Measurements from ENCODE around the gene RAD51B.

RAD51B gene

DNA sequence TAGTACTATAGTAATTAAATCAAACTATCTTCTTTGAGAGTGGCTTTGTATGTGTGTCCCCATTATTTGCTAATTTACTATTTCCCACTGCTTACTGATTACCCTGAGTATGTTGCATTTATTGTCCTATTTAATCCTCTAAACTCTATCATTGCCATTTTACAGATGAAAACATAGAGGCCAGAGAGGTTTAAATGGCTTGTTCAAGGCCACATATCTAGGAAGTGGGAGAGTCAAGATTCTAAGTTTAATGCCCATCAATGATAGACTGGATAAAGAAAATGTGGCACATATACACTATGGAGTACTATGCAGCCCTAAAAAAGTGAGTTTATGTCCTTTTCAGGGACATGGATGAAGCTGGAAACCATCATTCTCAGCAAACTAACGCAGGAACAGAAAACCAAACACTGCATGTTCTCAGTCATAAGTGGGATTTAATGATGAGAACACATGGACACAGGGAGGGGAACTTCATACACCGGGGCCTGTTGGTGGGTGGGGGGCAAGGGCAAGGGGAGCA, 553.6 kb downstream of the RAD51B start:
- Histone ChIP-seq H3K9ac (ENCODE audit: low read length in 5 of 5) (no peak overlapping the region), H3K4me1 (ENCODE audit: control insufficient read depth in 5 of 5, insufficient read depth in 5 of 5, low read length in 5 of 5) (peaks cover 8 to 51% (median 36%) of the 10 kb centered on the region in 5 donors), H3K9me3 (ENCODE audit: control insufficient read depth in 5 of 5, low read length in 5 of 5) (no peaks in the 10 kb centered on the region), H3K4me3 (ENCODE audit: low read depth in 1 of 5, low read length in 5 of 5) (no peak overlapping the region), H3K36me3 (ENCODE audit: control insufficient read depth in 5 of 5, insufficient read depth in 5 of 5, low read length in 5 of 5) (no peaks in the 10 kb centered on the region), H3K27ac (ENCODE audit: low read depth, low read length) (no peak overlapping the region), H3K27me3 (ENCODE audit: control insufficient read depth in 5 of 5, insufficient read depth in 4 of 5, low read length in 5 of 5) (no peaks in the 10 kb centered on the region)

DNA sequence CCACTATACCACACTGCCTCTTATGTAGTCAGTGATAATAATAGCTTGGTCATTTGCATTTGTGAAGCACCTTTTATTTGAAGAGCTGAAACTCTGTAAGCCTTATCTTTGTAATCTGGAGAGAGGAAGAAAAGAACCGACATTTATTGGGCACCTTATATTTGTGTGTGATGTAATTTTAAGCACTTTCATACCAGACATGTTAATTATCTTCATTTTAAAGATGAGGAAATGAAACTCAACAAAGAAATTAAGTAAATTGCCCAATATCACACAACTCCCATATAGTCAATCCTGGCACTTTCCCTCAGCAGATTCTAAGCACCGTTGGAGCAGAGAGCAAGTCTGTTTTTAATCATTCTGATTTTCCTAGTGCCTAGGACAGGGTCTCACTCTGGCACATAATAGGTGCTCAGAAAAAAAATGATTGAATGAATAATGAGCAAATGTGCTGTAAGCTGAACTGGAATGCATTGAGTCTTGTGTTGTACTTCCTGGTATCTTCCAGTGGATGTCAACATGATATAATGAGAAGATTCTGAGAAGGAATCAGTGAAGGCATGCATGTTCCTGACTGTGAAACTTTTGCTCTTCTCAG, 554.4 kb downstream of the RAD51B start:
- Histone ChIP-seq H3K9me3 (ENCODE audit: control insufficient read depth in 5 of 5, low read length in 5 of 5) (no peaks in the 10 kb centered on the region), H3K36me3 (ENCODE audit: control insufficient read depth in 5 of 5, insufficient read depth in 5 of 5, low read length in 5 of 5) (no peaks in the 10 kb centered on the region), H3K27me3 (ENCODE audit: control insufficient read depth in 5 of 5, insufficient read depth in 4 of 5, low read length in 5 of 5) (no peaks in the 10 kb centered on the region), H3K9ac (ENCODE audit: low read length in 5 of 5) (no peak overlapping the region), H3K4me1 (ENCODE audit: control insufficient read depth in 5 of 5, insufficient read depth in 5 of 5, low read length in 5 of 5) (peaks cover 8 to 52% (median 34%) of the 10 kb centered on the region in 5 donors), H3K4me3 (ENCODE audit: low read depth in 1 of 5, low read length in 5 of 5) (no peak overlapping the region), H3K27ac (ENCODE audit: low read depth, low read length) (no peak overlapping the region)

DNA sequence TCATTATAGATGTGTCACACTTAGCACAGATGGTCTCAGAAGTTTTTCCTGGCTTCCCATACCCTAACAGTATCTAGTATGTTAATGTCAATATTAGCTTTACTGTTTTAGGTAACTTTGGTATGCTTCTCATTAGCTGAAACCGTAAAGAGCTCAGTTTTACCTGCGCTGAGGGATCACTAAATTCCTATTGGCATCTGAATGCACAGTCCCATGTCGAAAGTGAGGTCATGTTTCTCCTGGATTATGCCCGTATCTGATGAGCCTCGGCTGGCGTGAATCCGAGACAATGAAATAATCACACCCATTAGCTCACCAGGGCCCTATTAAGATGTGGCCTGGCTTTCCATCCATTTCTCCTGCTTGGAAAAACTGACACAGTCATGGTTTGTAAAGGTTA, 555.1 kb downstream of the RAD51B start:
- H3K9me3 ChIP-seq (ENCODE audit: control insufficient read depth in 5 of 5, low read length in 5 of 5): no peaks in the 10 kb centered on the region
- no peaks in the 10 kb centered on the region for H3K36me3 ChIP-seq (ENCODE audit: control insufficient read depth in 5 of 5, insufficient read depth in 5 of 5, low read length in 5 of 5)
- peaks cover 6 to 49% (median 32%) of the 10 kb centered on the region in 5 donors for H3K4me1 ChIP-seq (ENCODE audit: control insufficient read depth in 5 of 5, insufficient read depth in 5 of 5, low read length in 5 of 5)
- no peak overlapping the region for H3K27ac ChIP-seq (ENCODE audit: low read depth, low read length)
- no peak overlapping the region for H3K9ac ChIP-seq (ENCODE audit: low read length in 5 of 5)
- no peak overlapping the region for H3K4me3 ChIP-seq (ENCODE audit: low read depth in 1 of 5, low read length in 5 of 5)
- no peaks in the 10 kb centered on the region for H3K27me3 ChIP-seq (ENCODE audit: control insufficient read depth in 5 of 5, insufficient read depth in 4 of 5, low read length in 5 of 5)

DNA sequence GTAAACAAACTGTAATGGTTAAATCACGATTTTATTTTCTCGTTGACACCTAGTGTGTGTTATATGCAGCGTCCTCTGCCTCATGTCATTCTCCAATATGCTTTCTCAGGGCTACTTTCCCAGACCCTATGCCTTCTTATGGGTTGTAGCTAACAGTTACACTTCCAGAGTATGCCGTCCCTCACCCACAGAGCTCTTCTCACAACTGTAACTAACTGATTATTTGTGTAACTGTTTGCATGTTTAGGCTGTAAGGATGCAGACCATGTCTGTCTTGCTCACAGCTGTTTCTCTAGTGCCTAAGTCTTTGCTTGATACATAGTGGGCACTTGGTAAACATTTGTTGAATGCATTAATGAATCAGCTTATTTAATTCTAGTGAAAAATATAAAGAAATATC, 555.8 kb downstream of the RAD51B start:
- Histone ChIP-seq H3K4me1 (ENCODE audit: control insufficient read depth in 5 of 5, insufficient read depth in 5 of 5, low read length in 5 of 5) (peaks cover 6 to 49% (median 30%) of the 10 kb centered on the region in 5 donors), H3K27me3 (ENCODE audit: control insufficient read depth in 5 of 5, insufficient read depth in 4 of 5, low read length in 5 of 5) (no peaks in the 10 kb centered on the region), H3K27ac (ENCODE audit: low read depth, low read length) (no peak overlapping the region), H3K36me3 (ENCODE audit: control insufficient read depth in 5 of 5, insufficient read depth in 5 of 5, low read length in 5 of 5) (no peaks in the 10 kb centered on the region), H3K4me3 (ENCODE audit: low read depth in 1 of 5, low read length in 5 of 5) (no peak overlapping the region), H3K9ac (ENCODE audit: low read length in 5 of 5) (no peak overlapping the region), H3K9me3 (ENCODE audit: control insufficient read depth in 5 of 5, low read length in 5 of 5) (no peaks in the 10 kb centered on the region)

DNA sequence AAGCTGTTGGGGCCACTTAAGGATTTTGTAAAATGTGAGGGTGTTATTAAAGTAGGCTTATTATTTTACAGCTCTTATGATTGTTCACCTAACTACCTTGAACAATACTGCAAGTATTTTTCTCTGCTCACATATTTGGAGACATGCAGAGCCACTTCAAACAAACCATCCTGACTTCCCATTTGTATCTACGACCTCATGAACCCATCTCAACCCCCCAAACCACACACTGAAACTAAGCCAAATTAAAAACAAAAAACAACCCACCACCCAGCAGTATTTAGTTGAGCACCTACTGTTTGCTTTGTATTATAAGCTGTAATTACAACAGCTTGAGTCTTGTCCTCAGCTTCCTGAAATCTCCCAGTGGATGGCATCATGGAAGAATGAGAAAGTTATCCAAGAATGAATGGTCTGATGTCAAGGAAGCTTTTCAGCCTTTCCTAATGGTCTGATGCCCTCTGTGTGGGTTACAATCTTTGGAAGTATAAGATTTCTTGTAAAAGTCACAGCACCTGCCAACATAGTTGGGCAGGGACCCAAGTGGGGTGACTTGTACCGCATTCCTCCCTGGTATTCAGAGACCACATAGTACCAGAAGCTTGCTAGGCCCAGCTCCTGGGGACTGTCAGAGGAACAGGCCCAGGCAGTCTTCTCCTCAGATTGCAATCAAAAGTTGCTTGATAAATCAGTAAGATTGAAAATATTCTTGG, 556.6 kb downstream of the RAD51B start:
- Histone ChIP-seq H3K4me1 (ENCODE audit: control insufficient read depth in 5 of 5, insufficient read depth in 5 of 5, low read length in 5 of 5) (peaks cover 6 to 52% (median 35%) of the 10 kb centered on the region in 5 donors), H3K27ac (ENCODE audit: low read depth, low read length) (peak overlapping the region; percentile 92), H3K4me3 (ENCODE audit: low read depth in 1 of 5, low read length in 5 of 5) (no peak overlapping the region), H3K27me3 (ENCODE audit: control insufficient read depth in 5 of 5, insufficient read depth in 4 of 5, low read length in 5 of 5) (no peaks in the 10 kb centered on the region), H3K36me3 (ENCODE audit: control insufficient read depth in 5 of 5, insufficient read depth in 5 of 5, low read length in 5 of 5) (no peaks in the 10 kb centered on the region), H3K9ac (ENCODE audit: low read length in 5 of 5) (peak overlapping the region in 1 of 5 donors; percentile 52), H3K9me3 (ENCODE audit: control insufficient read depth in 5 of 5, low read length in 5 of 5) (no peaks in the 10 kb centered on the region)

DNA sequence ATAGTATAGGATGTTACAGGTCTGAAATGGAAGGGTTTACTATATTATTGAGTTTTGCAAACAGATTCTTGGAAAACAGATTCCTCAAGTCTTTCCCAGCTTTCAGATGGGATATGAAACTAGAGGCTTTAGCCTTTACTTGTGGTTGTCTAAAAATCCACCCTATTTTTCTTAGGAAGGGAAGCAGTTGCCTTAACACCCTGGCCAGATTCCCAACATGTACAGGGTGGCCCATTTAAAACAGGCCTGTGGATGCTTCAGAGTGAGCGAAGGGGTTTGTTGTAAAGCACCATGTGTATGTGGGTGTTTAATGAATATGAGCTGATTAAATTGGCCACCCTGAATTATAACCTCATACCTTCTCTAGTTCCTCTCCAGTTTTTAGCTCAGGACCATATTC, 557.4 kb downstream of the RAD51B start:
- Histone ChIP-seq H3K4me3 (ENCODE audit: low read depth in 1 of 5, low read length in 5 of 5) (no peak overlapping the region), H3K27me3 (ENCODE audit: control insufficient read depth in 5 of 5, insufficient read depth in 4 of 5, low read length in 5 of 5) (no peaks in the 10 kb centered on the region), H3K4me1 (ENCODE audit: control insufficient read depth in 5 of 5, insufficient read depth in 5 of 5, low read length in 5 of 5) (peaks cover 6 to 52% (median 35%) of the 10 kb centered on the region in 5 donors), H3K36me3 (ENCODE audit: control insufficient read depth in 5 of 5, insufficient read depth in 5 of 5, low read length in 5 of 5) (no peaks in the 10 kb centered on the region), H3K27ac (ENCODE audit: low read depth, low read length) (peak overlapping the region; percentile 92), H3K9ac (ENCODE audit: low read length in 5 of 5) (peak overlapping the region in 4 of 5 donors; percentile 2 to 52 (median 22)), H3K9me3 (ENCODE audit: control insufficient read depth in 5 of 5, low read length in 5 of 5) (no peaks in the 10 kb centered on the region)

- H3K9ac ChIP-seq (ENCODE audit: low read length in 5 of 5): peak overlapping the region in 3 of 5 donors; percentile 39 to 58 (median 52)
- H3K36me3 ChIP-seq (ENCODE audit: control insufficient read depth in 5 of 5, insufficient read depth in 5 of 5, low read length in 5 of 5): no peaks in the 10 kb centered on the region
- H3K9me3 ChIP-seq (ENCODE audit: control insufficient read depth in 5 of 5, low read length in 5 of 5): no peaks in the 10 kb centered on the region
- H3K27ac ChIP-seq (ENCODE audit: low read depth, low read length): peak overlapping the region; percentile 92
- peak overlapping the region in 1 of 5 donors; percentile 15 for H3K4me3 ChIP-seq (ENCODE audit: low read depth in 1 of 5, low read length in 5 of 5)
- peaks cover 6 to 52% (median 35%) of the 10 kb centered on the region in 5 donors for H3K4me1 ChIP-seq (ENCODE audit: control insufficient read depth in 5 of 5, insufficient read depth in 5 of 5, low read length in 5 of 5)
- H3K27me3 ChIP-seq (ENCODE audit: control insufficient read depth in 5 of 5, insufficient read depth in 4 of 5, low read length in 5 of 5): no peaks in the 10 kb centered on the region
These were observed 557.9 kb downstream of the RAD51B start for GRCh38 chr14:68377459-68377858.

GRCh38 chr14:68379510-68380328, 560.1 kb downstream of the RAD51B start:
- no peaks in the 10 kb centered on the region for H3K27me3 ChIP-seq (ENCODE audit: control insufficient read depth in 5 of 5, insufficient read depth in 4 of 5, low read length in 5 of 5)
- no peak overlapping the region for H3K4me3 ChIP-seq (ENCODE audit: low read depth in 1 of 5, low read length in 5 of 5)
- peaks cover 9 to 65% (median 44%) of the 10 kb centered on the region in 5 donors for H3K4me1 ChIP-seq (ENCODE audit: control insufficient read depth in 5 of 5, insufficient read depth in 5 of 5, low read length in 5 of 5)
- H3K9ac ChIP-seq (ENCODE audit: low read length in 5 of 5): peak overlapping the region in 1 of 5 donors; percentile 4
- H3K36me3 ChIP-seq (ENCODE audit: control insufficient read depth in 5 of 5, insufficient read depth in 5 of 5, low read length in 5 of 5): no peaks in the 10 kb centered on the region
- H3K9me3 ChIP-seq (ENCODE audit: control insufficient read depth in 5 of 5, low read length in 5 of 5): no peaks in the 10 kb centered on the region
- H3K27ac ChIP-seq (ENCODE audit: low read depth, low read length): peak overlapping the region; percentile 75

- Histone ChIP-seq H3K4me3 (ENCODE audit: low read depth in 1 of 5, low read length in 5 of 5) (no peak overlapping the region), H3K9me3 (ENCODE audit: control insufficient read depth in 5 of 5, low read length in 5 of 5) (no peaks in the 10 kb centered on the region), H3K4me1 (ENCODE audit: control insufficient read depth in 5 of 5, insufficient read depth in 5 of 5, low read length in 5 of 5) (peaks cover 9 to 72% (median 48%) of the 10 kb centered on the region in 5 donors), H3K9ac (ENCODE audit: low read length in 5 of 5) (peak overlapping the region in 1 of 5 donors; percentile 12), H3K27me3 (ENCODE audit: control insufficient read depth in 5 of 5, insufficient read depth in 4 of 5, low read length in 5 of 5) (no peaks in the 10 kb centered on the region), H3K36me3 (ENCODE audit: control insufficient read depth in 5 of 5, insufficient read depth in 5 of 5, low read length in 5 of 5) (no peaks in the 10 kb centered on the region), H3K27ac (ENCODE audit: low read depth, low read length) (peak overlapping the region; percentile 75)
These were observed 560.8 kb downstream of the RAD51B start for GRCh38 chr14:68380329-68380741.
